IMR-90 (cell line): ENCODE data around the gene TFEB. TPM values are rescaled to one million over a fixed set of nuclear protein-coding genes. Genes with fewer than 3 reads are reported as not detected.

Source experiments
- ATAC-seq: fragments of 200-7000 bp; cut with Tn5 transposase; 2 replicates; pipeline ENCODE4 v1.9.1; 2020; ENCODE audit warnings: low read depth, mild to moderate bottlenecking, moderate library complexity
- BruUV-seq: library from RNA; stranded (reverse); fragments of 400-500 nt; replicated peaks from 2 replicates; lab custom pipeline; 2021; lab: Mats Ljungman, UMichigan
- CTCF ChIA-PET: fragments of 300-600 bp; formaldehyde crosslinking; extraction: SDS; loops from one replicate; lab custom pipeline; 2021; ENCODE audit warnings: antibody characterized with exemption; lab: Yijun Ruan, JAX
- POLR2A ChIA-PET: fragments of 300-600 bp; sonication (Branson Sonifier 250); formaldehyde crosslinking; loops from one replicate; lab custom pipeline; 2022; ENCODE audit warnings: antibody characterized with exemption; ENCODE audit not compliant: unreplicated experiment; lab: Charles Lee
- DNase-seq: peaks from one replicate; pipeline ENCODE4 v3.0.0; 2013
- H2AFZ ChIP-seq: replicated peaks from 2 replicates; pipeline ENCODE3; 2013; ENCODE audit warnings: low read length, mild to moderate bottlenecking; ENCODE audit not compliant: poor library complexity
- H2AK5ac ChIP-seq: 2 replicates; pipeline ENCODE4 v1.6.1; 2013; ENCODE audit warnings: low read depth, low read length, inconsistent platforms
- H2AK9ac ChIP-seq: replicated peaks from 2 replicates; pipeline ENCODE3; 2013; ENCODE audit warnings: mild to moderate bottlenecking, low read depth, low read length, moderate library complexity; ENCODE audit not compliant: poor library complexity
- H2BK120ac ChIP-seq: 2 replicates; pipeline ENCODE4 v1.6.1; 2013; ENCODE audit warnings: low read depth, low read length, inconsistent platforms
- H2BK15ac ChIP-seq: 3 replicates; pipeline ENCODE4 v1.6.1; 2013; ENCODE audit warnings: low read depth, low read length, inconsistent platforms
- H2BK20ac ChIP-seq: 2 replicates; pipeline ENCODE4 v1.6.1; 2013; ENCODE audit warnings: low read depth, mild to moderate bottlenecking, inconsistent platforms, low read length, moderate library complexity
- H2BK5ac ChIP-seq: 2 replicates; pipeline ENCODE4 v1.6.1; 2013; ENCODE audit warnings: mild to moderate bottlenecking, low read depth, low read length, inconsistent platforms; ENCODE audit not compliant: poor library complexity, severe bottlenecking
- H3K14ac ChIP-seq: replicated peaks from 2 replicates; pipeline ENCODE4 v1.6.1; 2013; ENCODE audit warnings: low read depth, low read length, inconsistent platforms
- H3K18ac ChIP-seq: 2 replicates; pipeline ENCODE4 v1.6.1; 2013; ENCODE audit warnings: low read depth, low read length, control low read depth
- H3K23ac ChIP-seq: 2 replicates; pipeline ENCODE4 v1.6.1; 2013; ENCODE audit warnings: low read depth, low read length, inconsistent platforms
- H3K27ac ChIP-seq: 2 replicates; pipeline ENCODE4 v1.5.1; 2013; ENCODE audit warnings: mild to moderate bottlenecking, control low read depth, low read length; ENCODE audit not compliant: insufficient read depth
- H3K27me3 ChIP-seq: 2 replicates; pipeline ENCODE4 v1.6.1; 2013; ENCODE audit warnings: low read length; ENCODE audit not compliant: control insufficient read depth, insufficient read depth
- H3K36me3 ChIP-seq: 2 replicates; pipeline ENCODE4 v1.6.1; 2013; ENCODE audit warnings: low read length, mixed read lengths; ENCODE audit not compliant: control insufficient read depth, insufficient read depth
- H3K4ac ChIP-seq: 2 replicates; pipeline ENCODE4 v1.6.1; 2013; ENCODE audit warnings: low read depth, low read length, inconsistent platforms
- H3K4me1 ChIP-seq: 2 replicates; pipeline ENCODE4 v1.6.1; 2013; ENCODE audit warnings: low read length, mixed read lengths; ENCODE audit not compliant: control insufficient read depth, insufficient read depth
- H3K4me2 ChIP-seq: 2 replicates; pipeline ENCODE4 v1.6.1; 2013; ENCODE audit warnings: low read depth, mild to moderate bottlenecking, control low read depth, low read length, moderate library complexity
- H3K4me3 ChIP-seq: 2 replicates; pipeline ENCODE4 v1.5.1; 2013; ENCODE audit warnings: low read depth, mild to moderate bottlenecking, control low read depth, low read length, moderate library complexity; ENCODE audit not compliant: insufficient read depth
- H3K56ac ChIP-seq: 2 replicates; pipeline ENCODE4 v1.6.1; 2013; ENCODE audit warnings: low read length, inconsistent platforms; ENCODE audit not compliant: insufficient read depth; ENCODE audit errors: extremely low read depth
- H3K79me1 ChIP-seq, 2 experiments: 2 replicates each; pipeline ENCODE4 v1.6.1; 2013; ENCODE audit warnings: low read length in 2 of 2, inconsistent platforms in 1 of 2, low read depth in 1 of 2
- H3K9ac ChIP-seq: 2 replicates; pipeline ENCODE4 v1.6.1; 2013; ENCODE audit warnings: low read depth, low read length, control low read depth
- H3K9me1 ChIP-seq: 2 replicates; pipeline ENCODE4 v1.6.1; 2013; ENCODE audit warnings: low read length, inconsistent platforms; ENCODE audit not compliant: insufficient read depth
- H3K9me3 ChIP-seq: 2 replicates; pipeline ENCODE4 v1.6.1; 2013; ENCODE audit warnings: low read length; ENCODE audit not compliant: control insufficient read depth, insufficient read depth
- H4K20me1 ChIP-seq: 2 replicates; pipeline ENCODE4 v1.6.1; 2013; ENCODE audit warnings: low read length, inconsistent platforms; ENCODE audit not compliant: insufficient read depth
- H4K5ac ChIP-seq: 2 replicates; pipeline ENCODE4 v1.6.1; 2013; ENCODE audit warnings: mild to moderate bottlenecking, low read depth, low read length, control low read depth
- H4K8ac ChIP-seq, 2 experiments: 2 replicates each; pipeline ENCODE4 v1.6.1; 2013; ENCODE audit warnings: low read depth in 2 of 2, low read length in 2 of 2, control low read depth in 1 of 2, inconsistent platforms in 1 of 2
- H4K91ac ChIP-seq: 2 replicates; pipeline ENCODE4 v1.6.1; 2013; ENCODE audit warnings: low read depth, low read length, inconsistent platforms; ENCODE audit not compliant: insufficient read depth
- BHLHE40 ChIP-seq: fragments of 150-350 bp; IDR thresholded peaks from 2 replicates; pipeline ENCODE4 v1.6.1; 2016; ENCODE audit warnings: mild to moderate bottlenecking, low read depth, low read length
- CHD1 ChIP-seq: IDR thresholded peaks from 2 replicates; pipeline ENCODE4 v1.6.1; 2012; ENCODE audit warnings: low read depth, low read length, improper control_type of control experiment
- FOS ChIP-seq: fragments of 150-350 bp; IDR thresholded peaks from 2 replicates; pipeline ENCODE4 v1.6.1; 2016; ENCODE audit warnings: low read depth, low read length
- MAFK ChIP-seq: IDR thresholded peaks from 2 replicates; pipeline ENCODE4 v1.6.1; 2012; ENCODE audit warnings: low read depth, low read length, improper control_type of control experiment
- MXI1 ChIP-seq: IDR thresholded peaks from 2 replicates; pipeline ENCODE4 v1.6.1; 2012; ENCODE audit warnings: low read depth, mild to moderate bottlenecking, low read length, moderate library complexity, borderline replicate concordance
- NFE2L2 ChIP-seq: fragments of 150-350 bp; IDR thresholded peaks from 2 replicates; pipeline ENCODE4 v1.6.1; 2016; ENCODE audit warnings: low read depth, mild to moderate bottlenecking, low read length
- POLR2A ChIP-seq: IDR thresholded peaks from 2 replicates; pipeline ENCODE4 v1.6.1; 2012; ENCODE audit warnings: mild to moderate bottlenecking, low read depth, low read length
- RAD21 ChIP-seq: IDR thresholded peaks from 2 replicates; pipeline ENCODE4 v1.6.1; 2012; ENCODE audit warnings: low read length, improper control_type of control experiment
- RFX5 ChIP-seq: IDR thresholded peaks from 2 replicates; pipeline ENCODE4 v1.8.0; 2012; ENCODE audit warnings: low read depth, mild to moderate bottlenecking, low read length, moderate library complexity
- SMC3 ChIP-seq: fragments of 150-350 bp; IDR thresholded peaks from 2 replicates; pipeline ENCODE4 v1.6.1; 2016; ENCODE audit warnings: low read depth, mild to moderate bottlenecking, antibody characterized with exemption, low read length, moderate library complexity
- WGBS, 2 experiments: methylation state at CpG; one replicate each; pipeline versions ENCODE4 v1.1.5 to v1.1.7; 2013; ENCODE audit warnings: missing lambda C conversion rate in 2 of 2; ENCODE audit not compliant: insufficient read length in 1 of 2; ENCODE audit errors: extremely low coverage in 2 of 2; 5-methylcytosine and 5-hydroxymethylcytosine counted together
- dilution Hi-C: fragments of 300-500 bp; cut with HindIII; formaldehyde crosslinking; loops from one replicate; pipeline ENCODE4 v1.14.3; 2018; ENCODE audit warnings: low sequenced_read_pairs; ENCODE audit not compliant: unreplicated experiment
- in situ Hi-C: fragments of 300-500 bp; cut with MboI; formaldehyde crosslinking; loops from 3 replicates; pipeline ENCODE4 v1.14.3; 2019; ENCODE audit warnings: low sequenced_read_pairs, inconsistent platforms, mixed read lengths
- intact Hi-C: fragments of 100-400 bp; cut with micrococcal nuclease; formaldehyde crosslinking; loops from 2 replicates; pipeline ENCODE4 v1.10.0; 2022
- polyA plus RNA-seq, 3 experiments: library from polyadenylated mRNA; depleted of rRNA; stranded (reverse); fragments of >200 nt; gene quantifications; 2 replicates each; pipeline ENCODE4 v1.2.3, GENCODE V29; 2012; ENCODE audit warnings: low replicate concordance in 1 of 3
- total RNA-seq: library from RNA; depleted of rRNA; stranded (reverse); fragments of >200 nt; gene quantifications from 2 replicates; pipeline ENCODE4 v1.2.3, GENCODE V29; 2012
- TF ChIP-seq, protein P1 (sequence below): conservative IDR thresholded peaks from 2 replicates; pipeline ENCODE4 v1.5.1; 2012; ENCODE audit warnings: mild to moderate bottlenecking, low read depth, low read length, improper control_type of control experiment
- TF ChIP-seq, protein P2 (sequence below): fragments of 150-350 bp; IDR thresholded peaks from 2 replicates; pipeline ENCODE4 v1.6.1; 2016; ENCODE audit warnings: low read depth, mild to moderate bottlenecking, low read length, moderate library complexity, borderline replicate concordance
- TF ChIP-seq, protein P3 (sequence below): fragments of 150-350 bp; IDR thresholded peaks from 2 replicates; pipeline ENCODE4 v1.6.1; 2017; ENCODE audit warnings: mild to moderate bottlenecking, antibody characterized with exemption, low read length, low read depth

The TFEB gene
- total and polyA plus RNA-seq, 2 of the 4 experiments (the other 2 are of a cell fraction): 4.5 to 4.9 TPM

DNA sequence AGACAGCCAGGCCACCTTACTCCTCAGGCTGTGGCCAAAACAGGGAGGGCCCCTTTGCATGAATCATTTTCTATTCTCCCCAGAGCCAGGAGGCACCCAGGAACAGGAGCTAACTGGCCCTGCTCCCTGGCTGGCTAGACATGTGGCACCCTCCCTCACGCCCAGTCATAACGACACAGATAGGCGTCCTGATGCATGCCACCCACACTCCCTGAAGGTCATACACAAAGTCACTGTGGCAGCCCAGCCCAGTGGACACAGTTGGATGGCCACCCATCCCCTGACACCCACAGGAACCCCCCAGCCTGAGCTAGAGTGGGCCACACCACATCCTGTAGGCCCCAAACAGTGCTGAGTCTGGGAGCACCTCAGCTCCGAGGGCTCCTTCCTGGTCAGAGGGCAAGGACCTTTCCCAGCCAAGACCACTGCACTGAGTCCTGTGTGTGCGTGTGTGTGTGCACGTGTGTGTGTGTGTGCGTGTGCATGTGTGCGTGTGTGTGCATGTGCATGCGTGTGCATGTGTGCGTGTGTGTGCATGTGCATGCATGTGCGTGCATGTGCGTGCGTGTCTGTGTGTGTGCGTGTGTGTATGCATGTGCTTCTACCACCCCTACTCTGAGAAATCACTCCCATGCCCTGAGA, 21.6 kb downstream of the TFEB start:
- no peak overlapping the region for H3K4me2 ChIP-seq
- DNase-seq (no peak), ATAC-seq (no peak; the same call in 1 of the 2 replicates)
- peaks cover 8% of the 10 kb centered on the region; the same call in 1 of the 2 replicates for H4K20me1 ChIP-seq
- H3K27ac ChIP-seq: no peak overlapping the region
- WGBS, 2 experiments: no CpG with 5 or more reads among the region's 14 CpGs
- peak overlapping the region; percentile 21; the same call in 1 of the 2 replicates for H2AK5ac ChIP-seq
- intact Hi-C loops: no loop called here
- H2AK9ac ChIP-seq: peak overlapping the region; percentile 22
- no peaks in the 10 kb centered on the region for H3K36me3 ChIP-seq
- peaks cover 23% of the 10 kb centered on the region for H3K4me1 ChIP-seq
- CTCF ChIA-PET: interaction anchor here (0.5 to 0.6 kb wide), 2 partner anchors 48 to 54 kb away, joined by 3 to 6 read pairs; no protein-coding TSS in a partner anchor
- no peak overlapping the region for H3K23ac ChIP-seq
- H4K5ac ChIP-seq: no peak overlapping the region
- BruUV-seq: no TSS peak
- no peak overlapping the region for H3K14ac ChIP-seq
- in situ Hi-C loops: no loop called here
- peak overlapping the region; percentile 40 for H2AFZ ChIP-seq
- H3K9ac ChIP-seq: no peak overlapping the region
- H2BK15ac ChIP-seq: no peak overlapping the region
- no peak overlapping the region for H2BK120ac ChIP-seq
- H3K4me3 ChIP-seq: no peak overlapping the region
- peaks cover 11% of the 10 kb centered on the region for H3K9me1 ChIP-seq
- no peaks in the 10 kb centered on the region for H3K27me3 ChIP-seq
- H3K18ac ChIP-seq: no peak overlapping the region
- no peak overlapping the region for H4K8ac ChIP-seq
- H3K79me1 ChIP-seq: peaks cover 0 to 5% of the 10 kb centered on the region in 2 experiments; a peak in 2 of 4 replicates
- no peak overlapping the region for H2BK5ac ChIP-seq
- dilution Hi-C loops: no loop called here
- no peak for TF ChIP-seq SMC3
- TF ChIP-seq RAD21: no peak
- TF ChIP-seq, protein P1, sequence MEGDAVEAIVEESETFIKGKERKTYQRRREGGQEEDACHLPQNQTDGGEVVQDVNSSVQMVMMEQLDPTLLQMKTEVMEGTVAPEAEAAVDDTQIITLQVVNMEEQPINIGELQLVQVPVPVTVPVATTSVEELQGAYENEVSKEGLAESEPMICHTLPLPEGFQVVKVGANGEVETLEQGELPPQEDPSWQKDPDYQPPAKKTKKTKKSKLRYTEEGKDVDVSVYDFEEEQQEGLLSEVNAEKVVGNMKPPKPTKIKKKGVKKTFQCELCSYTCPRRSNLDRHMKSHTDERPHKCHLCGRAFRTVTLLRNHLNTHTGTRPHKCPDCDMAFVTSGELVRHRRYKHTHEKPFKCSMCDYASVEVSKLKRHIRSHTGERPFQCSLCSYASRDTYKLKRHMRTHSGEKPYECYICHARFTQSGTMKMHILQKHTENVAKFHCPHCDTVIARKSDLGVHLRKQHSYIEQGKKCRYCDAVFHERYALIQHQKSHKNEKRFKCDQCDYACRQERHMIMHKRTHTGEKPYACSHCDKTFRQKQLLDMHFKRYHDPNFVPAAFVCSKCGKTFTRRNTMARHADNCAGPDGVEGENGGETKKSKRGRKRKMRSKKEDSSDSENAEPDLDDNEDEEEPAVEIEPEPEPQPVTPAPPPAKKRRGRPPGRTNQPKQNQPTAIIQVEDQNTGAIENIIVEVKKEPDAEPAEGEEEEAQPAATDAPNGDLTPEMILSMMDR: no peak
- no peak for TF ChIP-seq BHLHE40
- TF ChIP-seq RFX5: no peak
- TF ChIP-seq CHD1: no peak
- TF ChIP-seq, protein P2, sequence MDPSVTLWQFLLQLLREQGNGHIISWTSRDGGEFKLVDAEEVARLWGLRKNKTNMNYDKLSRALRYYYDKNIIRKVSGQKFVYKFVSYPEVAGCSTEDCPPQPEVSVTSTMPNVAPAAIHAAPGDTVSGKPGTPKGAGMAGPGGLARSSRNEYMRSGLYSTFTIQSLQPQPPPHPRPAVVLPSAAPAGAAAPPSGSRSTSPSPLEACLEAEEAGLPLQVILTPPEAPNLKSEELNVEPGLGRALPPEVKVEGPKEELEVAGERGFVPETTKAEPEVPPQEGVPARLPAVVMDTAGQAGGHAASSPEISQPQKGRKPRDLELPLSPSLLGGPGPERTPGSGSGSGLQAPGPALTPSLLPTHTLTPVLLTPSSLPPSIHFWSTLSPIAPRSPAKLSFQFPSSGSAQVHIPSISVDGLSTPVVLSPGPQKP: no peak
- no peak for TF ChIP-seq NFE2L2
- TF ChIP-seq MAFK: no peak
- TF ChIP-seq, protein P3, sequence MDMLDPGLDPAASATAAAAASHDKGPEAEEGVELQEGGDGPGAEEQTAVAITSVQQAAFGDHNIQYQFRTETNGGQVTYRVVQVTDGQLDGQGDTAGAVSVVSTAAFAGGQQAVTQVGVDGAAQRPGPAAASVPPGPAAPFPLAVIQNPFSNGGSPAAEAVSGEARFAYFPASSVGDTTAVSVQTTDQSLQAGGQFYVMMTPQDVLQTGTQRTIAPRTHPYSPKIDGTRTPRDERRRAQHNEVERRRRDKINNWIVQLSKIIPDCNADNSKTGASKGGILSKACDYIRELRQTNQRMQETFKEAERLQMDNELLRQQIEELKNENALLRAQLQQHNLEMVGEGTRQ: no peak
- TF ChIP-seq MXI1: no peak
- TF ChIP-seq FOS: no peak
- no peak for TF ChIP-seq POLR2A
- H3K4ac ChIP-seq: no peak overlapping the region
- H2BK20ac ChIP-seq: no peak overlapping the region
- H3K9me3 ChIP-seq: no peaks in the 10 kb centered on the region
- H4K91ac ChIP-seq: no peak overlapping the region
- H3K56ac ChIP-seq: no peak overlapping the region
- POLR2A ChIA-PET: no interaction called here
